Measurements from ENCODE around the gene YPEL3. TPM values are rescaled to one million over a fixed set of nuclear protein-coding genes. Genes with fewer than 3 reads are reported as not detected.

The YPEL3 gene
- total and polyA plus RNA-seq, 2 donors, result 32.6 to 231 TPM

DNA sequence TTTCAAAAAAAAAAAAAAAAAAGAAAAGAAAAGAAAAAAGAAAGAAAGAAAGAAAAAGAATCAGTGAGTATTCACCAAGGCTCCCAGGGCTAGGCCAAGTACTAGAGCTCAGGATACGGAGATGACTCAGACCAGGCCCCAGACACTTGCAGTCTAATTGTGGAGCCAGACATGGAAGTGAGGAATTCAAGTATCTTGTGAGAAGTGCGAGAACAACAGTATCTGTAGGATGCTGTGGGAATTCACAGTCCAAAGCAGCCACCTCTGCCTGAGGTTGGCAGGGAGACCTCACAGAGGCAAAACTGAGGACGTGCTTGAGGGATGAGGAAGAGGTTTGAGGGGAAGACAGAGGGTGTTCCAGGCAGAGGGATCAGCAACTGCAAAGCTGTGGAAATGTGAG is 44.5 kb downstream of the YPEL3 start:
- peak overlapping the region in 1 of 2 donors; percentile 4 for H3K4me3 ChIP-seq (ENCODE audit: low read length in 2 of 2)
- H3K36me3 ChIP-seq (ENCODE audit: control insufficient read depth in 2 of 2, insufficient read depth in 2 of 2, low read length in 1 of 2), result no peaks in the 10 kb centered on the region
- no peaks in the 10 kb centered on the region for H3K9me3 ChIP-seq (ENCODE audit: control insufficient read depth in 2 of 2, insufficient read depth in 1 of 2, low read length in 1 of 2)
- no peaks in the 10 kb centered on the region for H3K27me3 ChIP-seq (ENCODE audit: control insufficient read depth in 2 of 2, insufficient read depth in 1 of 2, low read length in 1 of 2)
- 94% methylated on average over 3 of the region's 3 CpGs for WGBS
- H3K4me1 ChIP-seq (ENCODE audit: control insufficient read depth in 2 of 2, insufficient read depth in 2 of 2, low read length in 2 of 2), result peaks cover 7 to 35% of the 10 kb centered on the region in 2 donors
- no peak for DNase-seq (ENCODE audit: low read depth in 6 of 9, low spot score in 9 of 9)
- H3K27ac ChIP-seq (ENCODE audit: low read depth in 1 of 2, low read length in 1 of 2), result peak overlapping the region in 1 of 2 donors; percentile 19

DNA sequence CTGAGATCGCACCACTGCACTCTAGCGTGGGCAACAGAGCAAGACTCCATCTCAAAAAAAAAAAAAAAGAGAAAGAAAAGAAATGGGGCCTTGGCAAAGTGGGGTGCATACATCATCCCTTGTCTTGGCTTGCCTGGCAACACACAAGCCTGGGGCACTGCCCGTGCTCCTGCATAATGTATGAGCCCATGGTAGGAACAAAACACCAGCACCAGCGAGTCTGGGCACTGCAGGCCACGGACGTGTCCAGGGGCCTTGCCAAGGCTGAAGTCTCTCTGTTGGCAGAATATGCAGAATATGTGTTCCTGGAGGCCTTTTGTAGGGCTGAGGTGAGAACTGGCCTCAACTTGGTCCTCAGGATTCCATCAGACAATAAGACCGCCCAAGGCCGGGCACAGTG is 46.1 kb downstream of the YPEL3 start:
- Histone ChIP-seq H3K27me3 (ENCODE audit: control insufficient read depth in 2 of 2, insufficient read depth in 1 of 2, low read length in 1 of 2) (no peaks in the 10 kb centered on the region), H3K36me3 (ENCODE audit: control insufficient read depth in 2 of 2, insufficient read depth in 2 of 2, low read length in 1 of 2) (no peaks in the 10 kb centered on the region), H3K4me3 (ENCODE audit: low read length in 2 of 2) (no peak overlapping the region), H3K4me1 (ENCODE audit: control insufficient read depth in 2 of 2, insufficient read depth in 2 of 2, low read length in 2 of 2) (peaks cover 7 to 26% of the 10 kb centered on the region in 2 donors), H3K9me3 (ENCODE audit: control insufficient read depth in 2 of 2, insufficient read depth in 1 of 2, low read length in 1 of 2) (peaks cover 0 to 5% of the 10 kb centered on the region in 2 donors), H3K27ac (ENCODE audit: low read depth in 1 of 2, low read length in 1 of 2) (no peak overlapping the region)
- DNase-seq (ENCODE audit: low read depth in 6 of 9, low spot score in 9 of 9), result no peak
- 98% methylated on average over 8 of the region's 8 CpGs for WGBS

DNA sequence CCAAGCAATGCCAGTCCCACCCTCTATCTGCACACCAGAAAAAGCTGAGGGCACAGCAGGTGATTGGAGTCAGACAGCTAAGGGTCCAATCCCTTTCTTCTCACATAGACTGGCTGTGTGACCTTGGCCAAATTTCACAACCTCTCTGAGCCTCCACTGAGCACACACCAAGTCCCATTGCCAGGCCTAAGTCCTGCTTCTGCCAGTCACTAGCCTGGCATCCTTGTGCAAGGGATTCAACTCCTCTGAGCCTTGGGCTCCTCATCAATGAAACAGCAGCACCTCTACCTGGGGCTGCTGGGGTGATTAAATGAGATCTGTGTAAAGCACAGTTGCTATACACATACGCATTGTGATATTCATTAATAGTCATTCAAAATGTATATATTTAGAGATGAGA is 49.4 kb downstream of the YPEL3 start:
- peaks cover 0 to 2% of the 10 kb centered on the region in 2 donors for H3K4me1 ChIP-seq (ENCODE audit: control insufficient read depth in 2 of 2, insufficient read depth in 2 of 2, low read length in 2 of 2)
- WGBS, result 100% methylated on average over 1 of the region's 1 CpG
- no peak for DNase-seq (ENCODE audit: low read depth in 6 of 9, low spot score in 9 of 9)
- H3K27me3 ChIP-seq (ENCODE audit: control insufficient read depth in 2 of 2, insufficient read depth in 1 of 2, low read length in 1 of 2), result no peaks in the 10 kb centered on the region
- no peak overlapping the region for H3K27ac ChIP-seq (ENCODE audit: low read depth in 1 of 2, low read length in 1 of 2)
- peaks cover 0 to 5% of the 10 kb centered on the region in 2 donors for H3K9me3 ChIP-seq (ENCODE audit: control insufficient read depth in 2 of 2, insufficient read depth in 1 of 2, low read length in 1 of 2)
- no peak overlapping the region for H3K4me3 ChIP-seq (ENCODE audit: low read length in 2 of 2)
- H3K36me3 ChIP-seq (ENCODE audit: control insufficient read depth in 2 of 2, insufficient read depth in 2 of 2, low read length in 1 of 2), result no peaks in the 10 kb centered on the region

DNA sequence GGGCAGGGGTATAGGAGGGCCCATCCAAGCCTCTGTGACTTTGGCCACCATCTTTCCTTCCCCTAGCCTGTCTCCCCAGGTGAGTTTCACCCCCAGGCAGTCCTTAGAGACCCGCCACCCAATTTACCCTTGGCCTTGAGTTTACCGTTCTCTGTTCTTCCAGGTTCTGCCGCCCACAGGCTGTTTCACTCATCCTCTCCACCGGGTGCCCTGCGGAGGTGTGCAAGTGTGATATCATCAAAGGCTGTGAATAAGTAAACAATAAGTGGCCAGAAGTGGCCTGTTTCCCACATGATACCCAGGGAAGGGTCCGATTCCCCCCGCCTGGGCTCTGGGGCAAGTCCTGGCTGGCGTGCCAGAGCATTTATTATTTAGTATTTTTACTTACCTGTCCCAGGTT is 49.8 kb downstream of the YPEL3 start:
- H3K4me1 ChIP-seq (ENCODE audit: control insufficient read depth in 2 of 2, insufficient read depth in 2 of 2, low read length in 2 of 2), result no peaks in the 10 kb centered on the region
- no peak overlapping the region for H3K27ac ChIP-seq (ENCODE audit: low read depth in 1 of 2, low read length in 1 of 2)
- WGBS, result 90% methylated on average over 8 of the region's 8 CpGs
- no peak overlapping the region for H3K4me3 ChIP-seq (ENCODE audit: low read length in 2 of 2)
- DNase-seq (ENCODE audit: low read depth in 6 of 9, low spot score in 9 of 9), result no peak
- peaks cover 0 to 5% of the 10 kb centered on the region in 2 donors for H3K9me3 ChIP-seq (ENCODE audit: control insufficient read depth in 2 of 2, insufficient read depth in 1 of 2, low read length in 1 of 2)
- no peaks in the 10 kb centered on the region for H3K27me3 ChIP-seq (ENCODE audit: control insufficient read depth in 2 of 2, insufficient read depth in 1 of 2, low read length in 1 of 2)
- no peaks in the 10 kb centered on the region for H3K36me3 ChIP-seq (ENCODE audit: control insufficient read depth in 2 of 2, insufficient read depth in 2 of 2, low read length in 1 of 2)

Other genes starting within 250 kb of the YPEL3 start
- gene CDIPT, start 233.0 kb downstream of the YPEL3 start, total RNA-seq, result 44.1 TPM
- 73.3 TPM for gene CDIPT, start 233.0 kb downstream of the YPEL3 start, polyA plus RNA-seq
- 0.66 TPM for gene SEZ6L2, start 196.7 kb downstream of the YPEL3 start, total RNA-seq
- 0.98 TPM for gene SEZ6L2, start 196.7 kb downstream of the YPEL3 start, polyA plus RNA-seq
- 0.09 TPM for gene ASPHD1, start 195.7 kb downstream of the YPEL3 start, total RNA-seq
- gene ASPHD1, start 195.7 kb downstream of the YPEL3 start, polyA plus RNA-seq, result 0.46 TPM
- 4.4 TPM for gene KCTD13, start 170.0 kb downstream of the YPEL3 start, total RNA-seq
- 16.9 TPM for gene KCTD13, start 170.0 kb downstream of the YPEL3 start, polyA plus RNA-seq
- gene TMEM219, start 134.1 kb downstream of the YPEL3 start, total RNA-seq, result 61.4 TPM
- 155 TPM for gene TMEM219, start 134.1 kb downstream of the YPEL3 start, polyA plus RNA-seq
- 18.5 TPM for gene TAOK2, start 122.3 kb downstream of the YPEL3 start, total RNA-seq
- 28.7 TPM for gene TAOK2, start 122.3 kb downstream of the YPEL3 start, polyA plus RNA-seq
- gene HIRIP3, start 100.6 kb downstream of the YPEL3 start, total RNA-seq, result 19.9 TPM
- 14.8 TPM for gene HIRIP3, start 100.6 kb downstream of the YPEL3 start, polyA plus RNA-seq
- 48.1 TPM for gene INO80E, start 100.0 kb downstream of the YPEL3 start, total RNA-seq
- gene INO80E, start 100.0 kb downstream of the YPEL3 start, polyA plus RNA-seq, result 84.5 TPM
- gene DOC2A, start 85.2 kb downstream of the YPEL3 start, total RNA-seq, result 0.24 TPM
- gene DOC2A, start 85.2 kb downstream of the YPEL3 start, polyA plus RNA-seq, result 1.3 TPM
- not detected for gene C16orf92, start 73.0 kb downstream of the YPEL3 start, total RNA-seq
- gene C16orf92, start 73.0 kb downstream of the YPEL3 start, polyA plus RNA-seq, result not detected
- 0.24 TPM for gene TLCD3B, start 64.9 kb downstream of the YPEL3 start, total RNA-seq
- gene TLCD3B, start 64.9 kb downstream of the YPEL3 start, polyA plus RNA-seq, result 0.68 TPM
- gene ALDOA, start 30.5 kb downstream of the YPEL3 start, total RNA-seq, result 523 TPM
- 451 TPM for gene ALDOA, start 30.5 kb downstream of the YPEL3 start, polyA plus RNA-seq
- 87.3 TPM for gene PPP4C, start 20.2 kb downstream of the YPEL3 start, total RNA-seq
- gene PPP4C, start 20.2 kb downstream of the YPEL3 start, polyA plus RNA-seq, result 106 TPM
- 0.52 TPM for gene TBX6, start 4.3 kb downstream of the YPEL3 start, total RNA-seq
- 2.6 TPM for gene TBX6, start 4.3 kb downstream of the YPEL3 start, polyA plus RNA-seq
- 1.3 TPM for gene GDPD3, start 17.3 kb upstream of the YPEL3 start, total RNA-seq
- gene GDPD3, start 17.3 kb upstream of the YPEL3 start, polyA plus RNA-seq, result 24.2 TPM
- 14.9 TPM for gene MAPK3, start 27.0 kb upstream of the YPEL3 start, total RNA-seq
- 43.9 TPM for gene MAPK3, start 27.0 kb upstream of the YPEL3 start, polyA plus RNA-seq
- gene CORO1A, start 87.4 kb upstream of the YPEL3 start, total RNA-seq, result 312 TPM
- gene CORO1A, start 87.4 kb upstream of the YPEL3 start, polyA plus RNA-seq, result 554 TPM
- 161 TPM for gene BOLA2B, start 97.5 kb upstream of the YPEL3 start, total RNA-seq
- gene BOLA2B, start 97.5 kb upstream of the YPEL3 start, polyA plus RNA-seq, result 131 TPM
- 32.6 TPM for gene SLX1A, start 97.7 kb upstream of the YPEL3 start, total RNA-seq
- gene SLX1A, start 97.7 kb upstream of the YPEL3 start, polyA plus RNA-seq, result 48.8 TPM
- 10.6 TPM for gene SULT1A3, start 103.0 kb upstream of the YPEL3 start, total RNA-seq
- 122 TPM for gene SULT1A3, start 103.0 kb upstream of the YPEL3 start, polyA plus RNA-seq
- 0.66 TPM for gene NPIPB13, start 152.3 kb upstream of the YPEL3 start, total RNA-seq
- 10.1 TPM for gene NPIPB13, start 152.3 kb upstream of the YPEL3 start, polyA plus RNA-seq

Measured in thymus (tissue), 11 donors.